NB4 (cell line): ENCODE results near the gene NDUFA13.

Experiments
- POLR2A ChIP-seq: IDR thresholded peaks from 2 replicates; pipeline ENCODE4 v1.6.1; 2011; ENCODE audit warnings: mild to moderate bottlenecking; ENCODE audit not compliant: insufficient read length; ENCODE audit errors: extremely low read depth
- TF ChIP-seq, protein P1 (sequence below): IDR thresholded peaks from one replicate; pipeline ENCODE4 v1.5.1; 2012; ENCODE audit warnings: low read depth, low read length

DNA sequence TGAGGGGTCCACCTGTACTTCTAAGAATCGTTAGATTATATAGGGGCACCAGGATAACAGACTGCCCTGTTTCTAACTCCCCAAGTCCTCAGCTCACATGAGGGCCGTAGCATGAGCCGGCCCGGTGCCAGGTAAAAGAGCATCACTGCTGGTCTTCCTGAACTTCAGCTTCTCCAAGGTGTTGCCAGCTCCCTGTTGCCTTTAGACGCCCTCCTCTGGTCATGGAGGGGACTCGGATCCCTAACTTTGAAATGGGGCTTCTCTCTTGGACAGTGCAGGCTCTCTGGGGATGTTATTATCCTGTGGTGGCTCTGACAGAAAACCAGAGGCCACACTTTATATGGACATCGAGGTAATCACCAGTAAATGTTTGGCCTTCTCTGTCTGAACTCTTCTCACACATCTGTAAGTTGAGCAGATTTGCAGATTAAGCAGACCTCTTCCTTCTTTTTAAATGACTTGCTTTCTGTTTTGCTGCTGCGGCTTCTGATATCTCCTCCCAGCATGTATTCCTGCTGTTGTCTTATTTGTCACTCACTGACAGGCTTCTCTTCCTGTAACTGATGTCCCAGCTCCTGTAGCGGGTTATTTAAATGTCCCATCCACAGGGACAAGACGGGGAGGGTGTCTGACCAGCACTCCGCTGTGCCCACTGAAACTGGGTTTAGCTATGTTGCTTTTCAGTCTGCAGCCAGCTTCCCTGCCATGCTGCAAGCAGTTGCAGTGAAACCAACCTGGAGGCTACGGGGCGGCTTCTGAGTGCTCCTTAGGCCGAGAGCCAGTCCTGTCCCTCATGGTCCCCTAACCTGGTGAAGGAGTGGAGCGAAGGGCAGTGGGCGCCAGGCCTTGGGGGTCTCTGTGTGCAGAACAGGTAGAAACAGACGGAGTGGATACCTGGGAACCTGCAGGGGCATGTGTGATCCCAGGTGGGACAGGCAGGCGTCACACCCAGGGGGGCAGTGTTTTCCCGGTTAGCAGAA lies 39.9 kb upstream of the NDUFA13 start:
- TF ChIP-seq, protein P1, sequence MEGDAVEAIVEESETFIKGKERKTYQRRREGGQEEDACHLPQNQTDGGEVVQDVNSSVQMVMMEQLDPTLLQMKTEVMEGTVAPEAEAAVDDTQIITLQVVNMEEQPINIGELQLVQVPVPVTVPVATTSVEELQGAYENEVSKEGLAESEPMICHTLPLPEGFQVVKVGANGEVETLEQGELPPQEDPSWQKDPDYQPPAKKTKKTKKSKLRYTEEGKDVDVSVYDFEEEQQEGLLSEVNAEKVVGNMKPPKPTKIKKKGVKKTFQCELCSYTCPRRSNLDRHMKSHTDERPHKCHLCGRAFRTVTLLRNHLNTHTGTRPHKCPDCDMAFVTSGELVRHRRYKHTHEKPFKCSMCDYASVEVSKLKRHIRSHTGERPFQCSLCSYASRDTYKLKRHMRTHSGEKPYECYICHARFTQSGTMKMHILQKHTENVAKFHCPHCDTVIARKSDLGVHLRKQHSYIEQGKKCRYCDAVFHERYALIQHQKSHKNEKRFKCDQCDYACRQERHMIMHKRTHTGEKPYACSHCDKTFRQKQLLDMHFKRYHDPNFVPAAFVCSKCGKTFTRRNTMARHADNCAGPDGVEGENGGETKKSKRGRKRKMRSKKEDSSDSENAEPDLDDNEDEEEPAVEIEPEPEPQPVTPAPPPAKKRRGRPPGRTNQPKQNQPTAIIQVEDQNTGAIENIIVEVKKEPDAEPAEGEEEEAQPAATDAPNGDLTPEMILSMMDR = no peak
- TF ChIP-seq POLR2A = no peak
